Left ventricle myocardium inferior (tissue), 1 donor: Measurements from ENCODE around the gene BCL7C. TPM values are rescaled to one million over a fixed set of nuclear protein-coding genes. Genes with fewer than 3 reads are reported as not detected.

Source experiments
- DNase-seq: peaks from one replicate; pipeline ENCODE4 v3.0.0-alpha.2; 2020
- H3K27ac ChIP-seq: fragments of 200-600 bp; replicated peaks from 2 replicates; pipeline ENCODE4 v1.8.0; 2021
- H3K27me3 ChIP-seq: fragments of 200-600 bp; 2 replicates; pipeline ENCODE4 v1.8.0; 2021; ENCODE audit warnings: low read depth
- H3K36me3 ChIP-seq: fragments of 200-600 bp; 2 replicates; pipeline ENCODE4 v1.8.0; 2021
- H3K4me1 ChIP-seq: fragments of 200-600 bp; 2 replicates; pipeline ENCODE4 v1.8.0; 2021
- H3K4me3 ChIP-seq: fragments of 200-600 bp; 2 replicates; pipeline ENCODE4 v1.8.0; 2021; ENCODE audit warnings: mild to moderate bottlenecking, moderate library complexity
- H3K9me3 ChIP-seq: fragments of 200-600 bp; replicated peaks from 2 replicates; pipeline ENCODE4 v1.8.0; 2021
- CTCF ChIP-seq: fragments of 200-600 bp; IDR thresholded peaks from 2 replicates; pipeline ENCODE4 v1.8.0; 2021; ENCODE audit warnings: antibody characterized with exemption, mild to moderate bottlenecking, borderline replicate concordance
- intact Hi-C: fragments of 100-400 bp; cut with micrococcal nuclease; formaldehyde crosslinking; loops from one replicate; pipeline ENCODE4 v1.11.0; 2022
- total RNA-seq: library from RNA; stranded (reverse); fragmentation: NEBNext Ultra II Directional; extraction: Animal tissue kit (Norgen Biotek cat#: 25700); gene quantifications from one replicate; pipeline ENCODE4 v1.2.1, GENCODE V29; 2021
- donor health status: DM: no; HTN: yes; CAD: no; lungs with severe emphysema.

The BCL7C gene
- total RNA-seq, 1 donor from 2014 or later: 25.2 TPM

GRCh38 chr16:30902029-30902972, 8.4 kb upstream of the BCL7C start:
- Histone ChIP-seq H3K27ac (peak overlapping the region; percentile 96), H3K27me3 (no peaks in the 10 kb centered on the region), H3K4me3 (peak overlapping the region; percentile 71), H3K4me1 (peaks cover 39% of the 10 kb centered on the region), H3K9me3 (no peaks in the 10 kb centered on the region), H3K36me3 (no peaks in the 10 kb centered on the region)
- intact Hi-C loops: loop anchor here (10.0 kb wide), 1 partner anchor 58 kb away; no protein-coding TSS in a partner anchor
- peak; percentile 73 for DNase-seq
- peak; percentile 45 for TF ChIP-seq CTCF

DNA sequence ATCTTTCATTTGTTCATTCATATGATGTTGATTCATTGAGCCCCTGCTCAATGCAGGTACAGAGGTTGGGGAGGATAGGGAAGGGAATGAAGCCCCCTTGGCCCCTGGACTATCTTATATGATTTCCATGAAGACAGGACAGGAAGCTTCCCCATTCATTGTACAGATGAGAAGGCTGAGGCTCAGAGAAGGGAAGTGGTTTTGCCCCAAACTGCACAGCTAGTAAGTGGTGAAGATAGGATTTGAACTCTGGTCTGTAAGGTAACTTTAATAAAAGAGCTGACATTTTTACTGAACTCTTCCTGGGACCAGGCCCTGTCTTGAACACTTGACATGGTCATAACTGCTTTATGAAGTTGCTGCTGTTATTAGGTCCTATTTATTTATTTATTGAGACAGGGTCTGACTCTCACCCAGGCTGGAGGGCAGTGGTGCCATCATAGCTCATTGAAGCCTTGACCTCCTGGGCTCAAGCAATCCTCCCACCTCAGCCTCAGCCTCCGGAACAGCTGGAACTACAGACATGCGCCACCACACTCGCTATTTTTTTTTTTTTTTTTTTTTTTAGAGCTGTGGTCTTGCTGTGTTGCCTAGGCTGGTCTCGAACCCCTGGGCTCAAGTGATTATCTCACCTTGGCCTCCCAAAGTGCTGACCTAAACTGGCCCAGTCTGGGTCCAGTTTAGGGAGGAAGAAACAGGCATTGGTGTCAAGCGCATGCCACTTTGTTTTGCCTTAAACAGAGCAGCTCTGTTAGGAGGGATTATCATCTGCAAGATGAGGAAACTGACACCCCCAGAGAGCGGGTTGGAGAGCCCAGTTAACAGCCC, 7.5 kb upstream of the BCL7C start:
- Histone ChIP-seq H3K4me1 (peaks cover 48% of the 10 kb centered on the region), H3K9me3 (no peaks in the 10 kb centered on the region), H3K36me3 (no peaks in the 10 kb centered on the region), H3K27me3 (no peaks in the 10 kb centered on the region), H3K4me3 (peak overlapping the region; percentile 71), H3K27ac (peak overlapping the region; percentile 96)
- no peak for DNase-seq
- no peak for TF ChIP-seq CTCF
- intact Hi-C loops: loop anchor here (10.0 kb wide), 1 partner anchor 57 kb away; no protein-coding TSS in a partner anchor

- Histone ChIP-seq H3K36me3 (no peaks in the 10 kb centered on the region), H3K9me3 (no peaks in the 10 kb centered on the region), H3K4me3 (no peak overlapping the region), H3K27ac (no peak overlapping the region), H3K27me3 (no peaks in the 10 kb centered on the region), H3K4me1 (peaks cover 55% of the 10 kb centered on the region)
- no peak for TF ChIP-seq CTCF
- no peak for DNase-seq
- intact Hi-C loops: loop anchor here (10.0 kb wide), 1 partner anchor 56 kb away; no protein-coding TSS in a partner anchor
Observed at GRCh38 chr16:30900588-30900987, 6.7 kb upstream of the BCL7C start.

DNA sequence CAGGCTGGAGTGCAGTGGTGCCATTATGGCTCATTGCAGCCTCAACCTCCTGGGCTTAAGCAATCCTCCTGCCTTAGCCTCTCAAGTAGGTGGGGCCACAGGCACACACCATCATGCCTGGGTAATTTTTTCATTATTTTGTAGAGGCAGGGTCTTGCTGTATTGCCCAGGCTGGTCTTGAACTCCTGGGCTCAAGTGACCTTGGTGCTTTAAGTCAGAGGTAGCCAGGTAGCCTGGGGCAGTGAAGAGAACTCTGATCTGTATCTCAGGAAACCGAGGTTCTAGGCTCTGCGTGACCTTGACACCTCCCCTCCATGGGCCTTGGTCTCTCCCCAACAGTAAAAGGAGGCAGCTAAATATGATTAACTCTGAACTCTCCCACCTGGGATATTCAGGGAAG, 5.9 kb upstream of the BCL7C start:
- Histone ChIP-seq H3K4me1 (peaks cover 61% of the 10 kb centered on the region), H3K9me3 (no peaks in the 10 kb centered on the region), H3K27me3 (no peaks in the 10 kb centered on the region), H3K36me3 (no peaks in the 10 kb centered on the region), H3K4me3 (no peak overlapping the region), H3K27ac (no peak overlapping the region)
- no peak for DNase-seq
- intact Hi-C loops: loop anchor here (10.0 kb wide), 1 partner anchor 55 kb away; no protein-coding TSS in a partner anchor
- no peak for TF ChIP-seq CTCF
